ENCODE data around the gene ITGA4.

The ITGA4 gene

GRCh38 chr2:181456660-181457120 is 496 bp upstream of the ITGA4 start:
- Histone ChIP-seq H3K4me2 (ENCODE audit: low read length) (peak overlapping the region; percentile 76), H3K27ac (no peak overlapping the region), H3K79me2 (no peaks in the 10 kb centered on the region), H3K9me3 (ENCODE audit: control insufficient read depth, low read length) (no peaks in the 10 kb centered on the region), H3K4me3 (ENCODE audit: low read depth, low read length) (peak overlapping the region; percentile 40), H3K4me1 (no peaks in the 10 kb centered on the region), H2AFZ (peak overlapping the region; percentile 71), H3K27me3 (ENCODE audit: control insufficient read depth, insufficient read depth, low read length) (no peaks in the 10 kb centered on the region), H3K9ac (no peak overlapping the region), H3K36me3 (ENCODE audit: control insufficient read depth, insufficient read depth, low read length) (no peaks in the 10 kb centered on the region)
- no peak for TF ChIP-seq CTCF (IDR thresholded peaks at IDR 0.05)

GRCh38 chr2:181457741-181458425 is 697 bp downstream of the ITGA4 start:
- Histone ChIP-seq H3K9ac (no peak overlapping the region), H2AFZ (peak overlapping the region; percentile 71), H3K4me3 (ENCODE audit: low read depth, low read length) (peak overlapping the region; percentile 40), H3K4me2 (ENCODE audit: low read length) (peak overlapping the region; percentile 76), H3K27me3 (ENCODE audit: control insufficient read depth, insufficient read depth, low read length) (no peaks in the 10 kb centered on the region), H3K9me3 (ENCODE audit: control insufficient read depth, low read length) (no peaks in the 10 kb centered on the region), H3K27ac (no peak overlapping the region), H3K4me1 (no peaks in the 10 kb centered on the region), H3K36me3 (ENCODE audit: control insufficient read depth, insufficient read depth, low read length) (no peaks in the 10 kb centered on the region), H3K79me2 (no peaks in the 10 kb centered on the region)
- no peak for TF ChIP-seq CTCF (IDR thresholded peaks at IDR 0.05)

GRCh38 chr2:181458871-181459270 is 1.7 kb downstream of the ITGA4 start:
- Histone ChIP-seq H2AFZ (no peak overlapping the region), H3K4me3 (ENCODE audit: low read depth, low read length) (no peak overlapping the region), H3K9ac (no peak overlapping the region), H3K36me3 (ENCODE audit: control insufficient read depth, insufficient read depth, low read length) (no peaks in the 10 kb centered on the region), H3K4me1 (no peaks in the 10 kb centered on the region), H3K79me2 (no peaks in the 10 kb centered on the region), H3K9me3 (ENCODE audit: control insufficient read depth, low read length) (no peaks in the 10 kb centered on the region), H3K27me3 (ENCODE audit: control insufficient read depth, insufficient read depth, low read length) (no peaks in the 10 kb centered on the region), H3K27ac (no peak overlapping the region), H3K4me2 (ENCODE audit: low read length) (no peak overlapping the region)
- TF ChIP-seq CTCF (IDR thresholded peaks at IDR 0.05), result no peak

- H3K9ac ChIP-seq, result no peak overlapping the region
- H3K9me3 ChIP-seq (ENCODE audit: control insufficient read depth, low read length), result no peaks in the 10 kb centered on the region
- no peak overlapping the region for H3K4me2 ChIP-seq (ENCODE audit: low read length)
- H3K27me3 ChIP-seq (ENCODE audit: control insufficient read depth, insufficient read depth, low read length), result no peaks in the 10 kb centered on the region
- no peak for TF ChIP-seq CTCF (IDR thresholded peaks at IDR 0.05)
- H3K4me3 ChIP-seq (ENCODE audit: low read depth, low read length), result no peak overlapping the region
- no peak overlapping the region for H2AFZ ChIP-seq
- no peak overlapping the region for H3K27ac ChIP-seq
- no peaks in the 10 kb centered on the region for H3K36me3 ChIP-seq (ENCODE audit: control insufficient read depth, insufficient read depth, low read length)
- H3K4me1 ChIP-seq, result no peaks in the 10 kb centered on the region
- no peaks in the 10 kb centered on the region for H3K79me2 ChIP-seq
Measured at GRCh38 chr2:181459621-181460021, 2.4 kb downstream of the ITGA4 start.

Data from parathyroid adenoma (tissue), 2 donors.